Stimulated activated naive CD4-positive, alpha-beta T cell (primary cell): ENCODE measurements around the gene CTSW.
A peak's percentile ranks its signal among the peaks of the same experiment; 100 is the strongest.

Source experiments
- DNase-seq, 6 experiments: peaks; one replicate each; lab custom pipeline; 2025; lab: John Stamatoyannopoulos, UW

CTSW gene

DNA sequence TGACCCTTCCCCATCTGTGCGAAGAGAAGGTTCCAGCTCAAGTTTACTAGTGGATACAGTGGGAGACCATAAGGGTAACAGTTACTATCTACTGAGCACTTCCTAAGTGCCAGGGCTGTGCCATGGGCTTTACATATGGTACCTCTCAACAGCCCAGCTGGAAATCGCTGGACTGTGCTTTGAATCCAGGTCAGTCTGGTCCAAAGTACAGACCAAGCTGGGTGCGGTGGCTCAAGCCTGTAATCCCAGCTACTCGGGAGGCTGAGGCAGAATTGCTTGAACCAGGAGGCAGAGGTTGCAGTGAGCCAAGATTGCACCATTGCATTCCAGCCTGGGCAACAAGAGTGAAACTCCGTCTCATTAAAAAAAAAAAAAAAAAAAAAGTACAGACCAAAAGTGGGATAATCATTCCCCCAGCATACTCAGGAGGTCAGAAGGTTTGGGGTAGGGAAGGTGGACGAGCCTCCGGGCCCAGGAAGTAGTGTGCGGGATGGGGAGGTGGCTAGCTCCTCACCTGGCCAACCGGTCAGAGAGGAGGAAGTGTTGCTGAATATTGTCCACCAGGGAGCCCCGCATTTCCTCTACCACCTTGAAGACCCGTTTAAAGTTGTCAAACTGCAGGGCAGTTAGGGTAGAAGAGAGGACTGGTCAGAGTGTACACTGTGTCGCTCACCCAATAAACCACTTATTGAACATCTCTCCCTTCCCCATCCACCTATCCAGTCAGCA is 6.3 kb downstream of the CTSW start:
- no peak for DNase-seq

- DNase-seq = no peak
These were observed 7.4 kb downstream of the CTSW start for GRCh38 chr11:65886826-65887722.

- peak in 1 of 6 experiments; percentile 55 for DNase-seq
These were observed 8.1 kb downstream of the CTSW start for GRCh38 chr11:65887723-65888162.

DNA sequence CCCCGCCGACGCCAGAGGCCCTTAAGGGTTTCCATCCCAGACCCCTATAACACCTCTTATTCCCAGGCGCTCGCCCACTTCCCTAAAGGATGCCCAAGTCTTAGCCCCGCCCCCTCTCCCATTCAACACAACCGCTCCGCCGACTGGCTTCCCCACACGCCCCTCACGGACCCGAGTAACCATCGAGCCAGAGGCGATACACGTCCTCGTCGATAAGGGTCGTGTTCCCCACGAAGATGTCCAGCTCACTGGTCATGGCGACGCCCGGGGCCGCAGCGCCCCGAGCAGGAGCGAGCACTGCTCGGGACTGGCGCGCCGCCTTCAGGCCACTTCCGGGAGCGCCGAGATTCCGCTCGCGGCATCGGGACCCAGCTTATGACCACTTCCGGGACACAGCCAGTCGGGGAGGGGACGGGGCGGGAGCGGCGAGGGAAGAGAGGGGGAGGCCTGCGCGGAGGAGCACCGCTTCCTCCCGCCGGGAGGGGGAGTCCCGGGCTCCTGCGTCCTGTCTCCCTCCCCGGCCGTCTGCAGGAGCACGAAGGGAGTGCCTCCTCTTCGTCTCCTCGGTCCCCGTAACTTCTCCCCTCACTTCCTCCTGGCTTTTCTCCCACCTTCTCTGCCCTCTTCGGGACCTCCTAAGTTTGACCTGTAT is 8.7 kb downstream of the CTSW start, which contains the start of gene FIBP:
TSS of gene FIBP (minus strand) at position 309 of the 652 bp plus-strand sequence. CDS start at position 256, 53 bp downstream.
- peak; percentile 86 to 94 (median 90) for DNase-seq

- peak; percentile 96 to 98 (median 97) for DNase-seq
These were observed 10.9 kb downstream of the CTSW start, which contains the start of gene CCDC85B for GRCh38 chr11:65890324-65891218. Gene CCDC85B, plus strand, starts transcription at chr11:65890673. Its CDS starts 111 bp downstream, at chr11:65890784.

GRCh38 chr11:65891219-65892136 is 11.8 kb downstream of the CTSW start:
- peak in 1 of 6 experiments; percentile 19 for DNase-seq

GRCh38 chr11:65892137-65892540 is 12.5 kb downstream of the CTSW start:
- DNase-seq = peak in 2 of 6 experiments; percentile 10 to 21

DNA sequence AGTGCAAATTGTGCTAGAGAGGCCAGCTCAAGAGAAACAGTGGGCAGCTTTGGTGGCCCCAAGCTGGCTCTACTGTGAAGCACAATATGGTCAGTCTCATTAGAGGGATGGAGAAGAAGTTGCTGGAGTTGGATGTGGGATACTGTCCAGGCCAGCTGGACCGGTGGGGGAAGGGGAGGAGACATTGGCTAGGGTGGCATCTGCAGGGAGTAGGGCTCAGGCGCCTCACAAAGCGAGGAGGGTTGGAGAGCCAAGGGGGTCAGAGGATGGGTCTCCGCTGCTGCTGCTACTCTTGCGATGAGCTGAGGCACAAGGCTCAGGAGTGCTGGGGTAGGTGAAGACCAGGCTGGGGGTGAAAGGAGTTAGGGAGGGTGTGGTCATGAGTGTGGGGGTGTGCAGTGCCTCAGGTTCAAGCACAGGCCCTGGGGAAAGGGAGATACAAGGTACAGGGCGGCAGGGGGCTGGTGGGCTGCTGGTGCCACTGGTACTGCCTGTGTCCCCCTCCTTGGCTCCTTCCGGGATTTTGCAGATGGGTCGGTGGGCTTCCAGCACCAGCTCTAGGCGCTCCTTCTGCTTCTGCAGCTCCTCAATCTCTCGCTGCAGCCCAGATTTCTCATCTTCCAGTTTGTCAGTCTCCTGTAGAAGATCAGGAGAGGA is 13.2 kb downstream of the CTSW start:
- no peak for DNase-seq

DNA sequence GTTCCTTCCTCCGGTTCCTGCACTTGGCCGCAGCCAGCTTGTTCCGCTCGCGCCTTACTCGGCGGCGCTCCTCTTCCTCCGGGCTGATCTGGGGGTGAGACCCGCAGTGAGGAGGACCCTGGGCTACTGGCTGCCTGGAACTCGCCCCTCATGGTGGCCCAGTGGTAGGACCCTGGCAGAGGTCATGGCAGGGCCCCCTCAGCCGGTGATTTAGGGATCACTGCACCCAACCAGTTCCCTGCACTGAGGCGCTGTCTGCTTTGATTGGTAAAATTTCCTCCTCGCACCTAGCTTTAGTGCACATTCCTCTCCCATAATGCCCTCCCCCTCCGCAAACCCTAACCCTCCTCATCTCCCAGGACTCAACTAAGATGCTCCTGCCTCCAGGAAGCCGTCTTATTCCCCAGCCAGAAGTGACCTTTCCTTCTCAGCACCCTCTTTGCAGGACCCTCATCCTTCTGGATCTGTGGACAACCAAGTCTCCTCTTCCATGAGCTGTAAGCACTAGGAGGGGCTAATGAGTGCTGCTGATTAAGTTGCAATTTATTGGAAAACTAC is 14.5 kb downstream of the CTSW start:
- peak in 3 of 6 experiments; percentile 14 to 23 (median 14) for DNase-seq

DNA sequence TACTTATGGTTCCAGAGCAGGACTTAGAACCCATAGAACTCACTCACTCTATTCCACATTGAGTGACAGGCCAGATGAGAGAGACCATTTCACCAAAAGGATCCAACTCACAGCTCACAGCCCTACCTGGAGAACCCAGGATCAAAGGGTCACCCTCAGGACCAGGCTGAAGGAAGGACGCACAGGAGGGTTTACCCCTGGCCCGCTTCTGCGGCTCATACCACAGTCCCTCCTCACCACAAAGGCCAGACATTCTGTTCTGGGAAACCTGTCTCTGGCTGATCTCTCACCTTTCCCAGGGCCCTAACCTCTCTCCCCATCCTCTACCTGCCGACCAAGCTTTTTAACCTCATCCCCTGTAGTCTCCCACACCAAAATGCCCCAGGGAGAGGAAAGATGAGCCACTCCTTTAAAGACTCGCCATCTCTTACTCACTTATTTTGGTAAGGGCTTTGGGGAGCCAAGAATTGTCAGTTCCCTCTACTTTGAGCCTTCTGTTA is 15.9 kb downstream of the CTSW start:
- no peak for DNase-seq

GRCh38 chr11:65896034-65896999 is 16.7 kb downstream of the CTSW start:
- DNase-seq = no peak

DNA sequence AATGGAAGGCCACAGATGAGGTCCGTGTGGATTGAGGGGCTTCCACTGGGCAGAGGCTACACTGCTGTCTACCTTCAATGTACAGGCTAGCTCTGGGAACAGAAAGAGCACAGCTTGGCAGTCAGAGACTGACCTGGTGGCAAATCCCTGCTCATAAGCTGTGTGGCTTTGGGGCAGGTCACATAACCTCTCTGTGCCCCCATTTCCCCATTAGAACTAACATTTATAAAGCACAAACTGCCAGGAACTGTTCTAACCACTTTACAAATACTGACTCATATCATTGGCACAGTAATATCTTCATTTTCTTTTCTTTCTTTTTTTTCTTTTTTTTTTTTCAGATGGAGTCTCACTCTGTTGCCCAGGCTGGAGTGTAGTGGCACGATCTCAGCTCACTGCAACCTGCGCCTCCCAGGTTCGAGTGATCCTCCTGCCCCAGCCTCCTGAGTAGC is 17.4 kb downstream of the CTSW start:
- no peak for DNase-seq

DNA sequence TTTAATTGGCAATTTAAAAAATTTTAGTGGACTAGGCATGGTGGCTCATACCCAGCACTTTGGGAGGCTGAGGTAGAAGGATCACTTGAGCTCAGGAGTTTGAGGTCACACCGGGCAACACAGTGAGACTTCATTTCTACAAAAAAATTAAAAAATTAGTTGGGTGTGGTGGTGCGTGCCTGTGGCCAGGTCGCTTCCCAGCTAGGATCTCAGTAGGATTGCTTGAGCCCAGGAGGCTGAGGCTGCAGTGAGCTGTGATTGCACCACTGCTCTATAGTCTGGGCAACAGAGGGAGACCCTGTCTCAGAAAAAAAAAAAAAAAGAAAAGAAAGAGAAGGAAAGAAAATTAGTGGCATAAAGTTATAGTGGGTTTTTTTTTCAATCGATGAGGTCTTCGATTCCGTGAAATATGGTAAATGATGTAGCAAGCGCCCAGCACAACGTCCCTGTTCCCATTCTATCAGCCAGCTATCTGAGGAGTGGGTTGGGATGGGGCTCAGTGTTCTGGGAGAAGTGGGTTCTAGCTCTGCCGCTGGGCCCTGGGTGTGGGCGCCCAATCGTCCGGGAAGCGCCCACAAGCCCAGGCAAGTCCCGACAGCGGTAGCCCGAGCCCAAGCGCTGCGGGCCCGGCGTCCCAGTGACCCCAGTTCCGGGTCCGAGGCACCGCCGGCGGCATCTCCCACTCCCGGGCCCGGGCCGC is 19.2 kb downstream of the CTSW start:
- DNase-seq = no peak

- peak in 4 of 6 experiments; percentile 7 to 35 (median 24) for DNase-seq
These were observed 19.9 kb downstream of the CTSW start for GRCh38 chr11:65899356-65900124.

DNA sequence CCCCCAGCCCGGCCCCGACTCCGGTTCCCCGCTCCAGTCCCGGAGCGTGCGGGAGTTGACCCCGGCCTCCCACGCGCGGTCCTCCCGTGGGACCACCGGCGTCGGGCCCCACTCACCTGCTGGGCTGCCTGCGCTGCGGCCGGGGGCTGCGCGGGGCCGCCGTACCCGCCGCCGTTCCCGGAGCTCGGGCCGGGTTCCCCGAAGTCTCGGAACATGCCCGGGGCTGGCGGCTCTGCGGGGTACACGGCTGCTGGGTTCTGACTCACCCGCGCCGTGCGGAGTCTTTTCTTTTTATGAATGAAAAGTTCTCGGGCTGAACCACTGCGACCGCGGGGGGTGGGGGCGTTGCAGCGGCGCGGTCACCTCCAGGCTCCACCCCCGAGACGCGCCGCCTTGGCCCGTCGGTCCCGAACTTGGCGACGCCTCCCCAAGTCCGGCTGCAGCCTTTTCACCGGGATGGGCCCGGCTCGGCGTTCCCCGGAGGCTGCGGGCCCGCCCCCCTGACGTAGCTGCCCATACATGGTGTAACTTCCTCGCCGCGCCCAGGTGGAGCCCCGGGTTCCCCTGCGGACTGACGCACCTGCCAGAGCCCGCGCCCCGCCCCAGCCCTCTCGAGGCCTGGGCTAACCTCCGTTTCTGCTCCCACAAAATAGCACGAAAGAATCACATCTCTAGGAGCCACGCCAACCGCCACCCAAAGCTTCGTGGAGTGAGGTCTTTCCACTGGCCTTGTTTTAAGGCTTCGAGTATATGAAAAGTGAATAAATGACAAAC is 20.7 kb downstream of the CTSW start, which contains the start of gene FOSL1:
TSS of gene FOSL1 (minus strand) at position 264 of the 774 bp plus-strand sequence. CDS start at position 215, 49 bp downstream.
- peak; percentile 83 to 94 (median 88) for DNase-seq
